Muscle of leg (tissue), 11 donors: ENCODE measurements around the gene BEST1. TPM values are rescaled to one million over a fixed set of nuclear protein-coding genes. Genes with fewer than 3 reads are reported as not detected.

Experiments used
- DNase-seq: peaks from one replicate; pipeline ENCODE4 v3.0.0; 2013
- H3K27ac ChIP-seq: one replicate; pipeline ENCODE4 v1.5.1; 2013; ENCODE audit warnings: mild to moderate bottlenecking, low read length, control low read depth
- H3K27me3 ChIP-seq: one replicate; pipeline ENCODE4 v1.6.1; 2013; ENCODE audit warnings: low read length; ENCODE audit not compliant: control insufficient read depth, insufficient read depth
- H3K36me3 ChIP-seq: one replicate; pipeline ENCODE4 v1.6.1; 2013; ENCODE audit warnings: low read length; ENCODE audit not compliant: control insufficient read depth, insufficient read depth
- H3K4me1 ChIP-seq: one replicate; pipeline ENCODE4 v1.6.1; 2013; ENCODE audit warnings: low read length; ENCODE audit not compliant: control insufficient read depth, insufficient read depth
- H3K4me3 ChIP-seq: one replicate; pipeline ENCODE4 v1.5.1; 2013; ENCODE audit warnings: low read length, control low read depth
- H3K9me3 ChIP-seq: replicated peaks from 2 replicates; pipeline ENCODE4 v1.6.1; 2013; ENCODE audit warnings: low read depth, low read length; ENCODE audit not compliant: control insufficient read depth
- WGBS: methylation state at CpG from one replicate; pipeline ENCODE4 v1.1.5; 2013; ENCODE audit warnings: missing lambda C conversion rate; ENCODE audit not compliant: insufficient coverage; 5-methylcytosine and 5-hydroxymethylcytosine counted together
- polyA plus RNA-seq, 8 donors: library from polyadenylated mRNA; unstranded; fragments of 120-200 nt; gene quantifications; one replicate each; pipeline versions ENCODE4 v1.2.1 to v1.2.3, GENCODE V29; 2013; ENCODE audit warnings: inconsistent platforms in 1 of 8, low replicate concordance in 1 of 8; ENCODE audit not compliant: insufficient read length in 8 of 8, insufficient read depth in 1 of 8
- total RNA-seq: library from RNA; stranded (reverse); fragments of 120-200 nt; gene quantifications from one replicate; pipeline ENCODE4 v1.2.4, GENCODE V29; 2013

Gene BEST1
- total and polyA plus RNA-seq, 9 donors: 1.6 to 4.2 (median 3.8) TPM

DNA sequence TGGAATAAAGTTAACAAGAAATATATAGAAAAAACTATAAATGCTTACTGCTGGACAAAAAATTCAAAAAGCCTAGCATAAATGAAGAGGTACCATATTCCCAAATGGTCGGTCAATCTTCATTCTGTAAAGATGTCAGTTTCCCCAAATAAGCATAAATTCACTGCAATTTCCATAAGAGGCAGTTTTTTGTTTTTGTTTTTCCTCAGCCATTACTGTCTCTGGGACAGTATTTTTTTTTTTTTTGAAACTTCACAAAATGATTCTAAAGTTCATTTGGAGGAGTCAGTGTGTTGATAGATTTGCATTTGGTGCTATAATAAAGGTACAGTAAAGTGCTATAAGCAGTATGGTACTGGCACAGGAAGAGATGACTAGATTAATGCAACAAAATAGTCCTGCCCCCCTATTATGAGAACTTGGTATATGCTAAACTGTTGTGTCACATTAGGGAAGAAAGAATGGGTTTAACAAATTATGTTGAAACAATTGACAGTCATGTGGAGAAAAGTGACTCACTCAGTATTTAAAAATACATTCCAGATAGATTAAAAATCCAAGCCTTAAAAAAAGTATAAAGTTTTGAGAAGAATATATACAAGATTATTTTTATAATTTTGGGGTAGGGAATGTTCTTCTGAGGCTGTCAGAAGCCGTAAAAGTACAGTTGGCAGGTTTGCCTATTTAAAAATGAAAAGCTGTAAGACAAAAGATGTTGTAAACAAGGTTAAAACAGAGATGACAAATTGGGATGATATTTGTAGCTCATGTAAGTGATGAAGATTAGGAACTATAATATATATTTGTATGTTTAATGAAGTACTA is 19.9 kb downstream of the BEST1 start:
- DNase-seq: no peak
- Histone ChIP-seq H3K4me3 (no peak overlapping the region), H3K9me3 (no peaks in the 10 kb centered on the region), H3K27ac (peak overlapping the region; percentile 98), H3K4me1 (peaks cover 51% of the 10 kb centered on the region), H3K27me3 (no peaks in the 10 kb centered on the region), H3K36me3 (peaks cover 8% of the 10 kb centered on the region)
- WGBS: 50% methylated on average over 1 of the region's 2 CpGs

- H3K4me1 ChIP-seq: peaks cover 55% of the 10 kb centered on the region
- H3K27ac ChIP-seq: peak overlapping the region; percentile 98
- no peak overlapping the region for H3K4me3 ChIP-seq
- peak; percentile 99 for DNase-seq
- no peaks in the 10 kb centered on the region for H3K36me3 ChIP-seq
- no peaks in the 10 kb centered on the region for H3K27me3 ChIP-seq
- no peaks in the 10 kb centered on the region for H3K9me3 ChIP-seq
- WGBS: 17% methylated on average over 12 of the region's 16 CpGs
Measured at GRCh38 chr11:61971248-61972111, 21.3 kb downstream of the BEST1 start.

DNA sequence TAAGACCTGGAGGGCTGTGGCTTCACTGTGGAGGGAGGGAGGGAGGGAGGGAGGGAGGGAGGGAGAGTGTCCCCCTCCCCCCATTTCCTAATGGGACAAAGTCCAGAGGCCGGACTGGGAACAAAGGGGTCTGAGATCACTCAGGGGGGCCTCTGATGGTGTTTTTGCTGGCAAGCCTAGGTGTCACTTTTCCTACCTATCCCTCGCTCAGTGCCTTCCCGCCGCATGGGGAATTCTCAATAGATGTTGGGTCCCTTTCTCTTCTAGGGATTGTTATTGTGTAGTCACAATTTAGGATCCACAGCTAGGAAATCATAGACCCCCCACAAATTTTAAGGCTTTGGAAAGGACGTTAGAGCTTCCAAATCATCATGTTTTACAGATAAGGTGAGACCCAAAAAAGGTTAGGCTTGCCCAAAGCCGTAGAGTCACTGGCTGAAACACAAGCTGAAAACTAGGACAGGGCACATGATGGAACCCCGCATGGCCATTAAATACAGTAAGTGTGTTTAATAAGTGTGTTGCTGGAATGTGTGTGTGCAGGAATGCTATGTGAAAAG is 22.0 kb downstream of the BEST1 start:
- Histone ChIP-seq H3K27me3 (no peaks in the 10 kb centered on the region), H3K4me3 (no peak overlapping the region), H3K4me1 (peaks cover 55% of the 10 kb centered on the region), H3K9me3 (no peaks in the 10 kb centered on the region), H3K27ac (peak overlapping the region; percentile 98), H3K36me3 (no peaks in the 10 kb centered on the region)
- DNase-seq: no peak
- 0% methylated on average over 2 of the region's 7 CpGs for WGBS

GRCh38 chr11:61972672-61973475 is 22.7 kb downstream of the BEST1 start:
- peak overlapping the region; percentile 98 for H3K27ac ChIP-seq
- peaks cover 55% of the 10 kb centered on the region for H3K4me1 ChIP-seq
- DNase-seq: peak; percentile 79
- H3K36me3 ChIP-seq: no peaks in the 10 kb centered on the region
- H3K4me3 ChIP-seq: no peak overlapping the region
- no peaks in the 10 kb centered on the region for H3K27me3 ChIP-seq
- H3K9me3 ChIP-seq: no peaks in the 10 kb centered on the region
- WGBS: 49% methylated on average over 7 of the region's 11 CpGs

DNA sequence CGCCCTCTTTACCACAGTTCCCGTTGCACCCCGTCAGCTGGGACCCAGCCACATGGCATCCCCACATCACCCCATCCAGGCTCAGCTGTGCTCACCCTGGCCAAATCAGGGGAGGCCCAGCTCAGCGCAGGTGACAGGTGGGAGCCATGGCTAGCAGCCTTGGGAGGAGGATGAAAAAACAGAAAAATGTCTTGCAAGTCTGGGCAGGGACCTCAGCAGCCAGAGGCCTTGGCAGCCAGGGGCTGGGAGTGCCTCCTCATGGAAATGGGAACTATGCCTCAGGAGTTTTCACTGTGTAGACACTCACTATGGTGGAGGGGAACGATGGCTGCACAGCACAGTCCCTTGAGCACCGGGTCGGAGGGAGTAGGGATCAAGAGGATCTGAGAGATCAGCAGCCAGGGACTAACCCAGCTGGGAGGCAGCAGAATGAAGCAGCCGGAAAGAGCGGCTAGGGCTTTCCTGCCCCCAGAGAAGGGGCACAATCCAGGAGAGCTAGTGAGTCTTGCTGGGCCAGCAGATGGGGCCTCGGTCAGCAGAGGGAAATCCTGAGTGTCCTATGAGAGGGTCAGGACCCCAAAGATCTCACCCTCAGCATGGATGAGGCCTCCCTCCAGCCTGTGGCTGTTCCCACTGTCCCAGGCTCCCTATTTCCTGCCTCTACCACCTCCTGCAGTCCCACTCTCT is 23.5 kb downstream of the BEST1 start:
- no peaks in the 10 kb centered on the region for H3K36me3 ChIP-seq
- no peak overlapping the region for H3K4me3 ChIP-seq
- WGBS: 44% methylated on average over 7 of the region's 10 CpGs
- H3K4me1 ChIP-seq: peaks cover 47% of the 10 kb centered on the region
- peak; percentile 59 for DNase-seq
- no peaks in the 10 kb centered on the region for H3K9me3 ChIP-seq
- no peaks in the 10 kb centered on the region for H3K27me3 ChIP-seq
- H3K27ac ChIP-seq: peak overlapping the region; percentile 98

GRCh38 chr11:61974766-61975631 is 24.8 kb downstream of the BEST1 start:
- Histone ChIP-seq H3K27ac (peak overlapping the region; percentile 51), H3K4me1 (peaks cover 42% of the 10 kb centered on the region), H3K27me3 (no peaks in the 10 kb centered on the region), H3K4me3 (no peak overlapping the region), H3K36me3 (no peaks in the 10 kb centered on the region), H3K9me3 (no peaks in the 10 kb centered on the region)
- DNase-seq: peak; percentile 75
- WGBS: 59% methylated on average over 8 of the region's 14 CpGs

DNA sequence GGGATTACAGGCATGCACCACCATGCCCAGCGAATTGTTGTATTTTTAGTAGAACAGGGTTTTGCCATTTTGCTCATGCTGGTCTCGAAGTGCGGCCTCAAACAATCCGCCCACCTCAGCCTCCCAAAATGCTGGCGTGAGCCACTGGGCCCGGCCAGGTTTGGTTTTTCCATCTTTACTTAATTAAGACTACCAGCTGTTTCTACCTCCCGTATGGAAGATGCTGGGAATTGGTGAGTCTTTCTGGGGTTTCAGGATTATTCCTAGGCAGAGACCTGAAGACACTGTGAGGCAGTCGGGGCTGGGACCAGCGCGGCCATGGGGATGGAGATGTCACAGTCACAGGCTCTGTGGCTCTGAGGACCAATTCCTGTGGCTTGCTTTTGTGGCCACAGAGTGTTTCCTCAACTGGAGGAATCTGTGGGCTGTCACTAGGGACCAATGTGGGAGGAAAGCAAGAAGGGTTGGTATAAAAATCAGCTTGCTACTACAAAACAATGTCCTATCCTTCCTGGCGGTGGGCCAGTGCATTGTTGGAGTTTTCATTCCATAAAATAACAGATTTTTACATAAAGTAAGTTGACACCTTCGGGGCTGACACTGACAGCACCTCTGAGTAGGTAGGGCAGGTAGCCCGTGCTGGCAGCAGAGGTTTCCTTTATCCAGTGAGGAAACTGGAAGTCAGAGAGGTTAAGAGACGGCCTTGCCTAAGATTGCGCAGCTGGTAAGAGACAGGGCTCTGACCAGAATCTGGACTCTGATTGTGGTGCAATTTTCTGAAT is 25.7 kb downstream of the BEST1 start:
- 89% methylated on average over 7 of the region's 15 CpGs for WGBS
- no peak for DNase-seq
- peaks cover 38% of the 10 kb centered on the region for H3K4me1 ChIP-seq
- no peak overlapping the region for H3K27ac ChIP-seq
- no peaks in the 10 kb centered on the region for H3K27me3 ChIP-seq
- no peaks in the 10 kb centered on the region for H3K36me3 ChIP-seq
- no peak overlapping the region for H3K4me3 ChIP-seq
- H3K9me3 ChIP-seq: no peaks in the 10 kb centered on the region

DNA sequence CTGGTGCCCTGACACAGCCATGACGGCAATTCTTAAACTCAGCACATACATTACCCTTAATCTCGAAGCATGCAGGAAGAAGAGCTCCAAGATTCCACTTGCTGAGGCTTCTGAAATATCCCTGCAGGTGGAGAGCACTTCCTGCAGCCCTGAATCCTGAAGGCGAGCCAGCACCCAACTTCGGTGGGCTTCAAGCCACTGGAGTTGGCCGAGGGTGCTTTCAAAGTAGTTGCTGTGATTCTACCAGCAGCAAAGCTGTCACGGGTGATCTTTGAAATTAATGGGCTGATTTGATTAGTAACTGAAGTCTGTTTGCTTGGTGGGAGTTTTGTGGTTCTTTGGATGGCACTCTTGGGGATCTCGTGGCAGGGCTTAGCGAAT is 26.3 kb downstream of the BEST1 start:
- WGBS: 67% methylated on average over 8 of the region's 8 CpGs
- no peak for DNase-seq
- Histone ChIP-seq H3K27ac (no peak overlapping the region), H3K4me3 (no peak overlapping the region), H3K4me1 (peaks cover 33% of the 10 kb centered on the region), H3K27me3 (no peaks in the 10 kb centered on the region), H3K36me3 (no peaks in the 10 kb centered on the region), H3K9me3 (no peaks in the 10 kb centered on the region)
